Natural killer cell treated with Interleukin-12 subunit alpha and Interleukin-12 subunit beta and Interleukin-15 and Interleukin-18, amount 100 ng/mL, for 72 hours (primary cell): ENCODE measurements around the gene PLXNA3. TPM values are rescaled to one million over a fixed set of nuclear protein-coding genes. Genes with fewer than 3 reads are reported as not detected.
A peak's percentile ranks its signal among the peaks of the same experiment; 100 is the strongest.
"Not testable (repeated sequence)": the region's sequence is repeated elsewhere in the genome, so short reads cannot be mapped to it uniquely, and the experiment has no call there.

ENCODE experiments used
- ATAC-seq, 2 donors: fragments of 150-1000 bp; cut with Tn5 transposase in 1 of 2; sonication (Bioruptor Pico), chemical (Tn5 transposase) in 1 of 2; 2 replicates each; pipeline ENCODE4 v1.10.0; 2021
- DNase-seq: peaks from one replicate; pipeline ENCODE4 v3.0.0; 2022; ENCODE audit warnings: low spot score
- H3K27ac Mint-ChIP-seq, 2 donors: 1 replicate in 1 of 2; 2 replicates in 1 of 2; pipeline ENCODE4 v1.8.0; 2022; ENCODE audit warnings: mixed read lengths in 2 of 2, mild to moderate bottlenecking in 1 of 2, moderate library complexity in 1 of 2
- H3K27me3 Mint-ChIP-seq, 2 donors: 1 replicate in 1 of 2; 2 replicates in 1 of 2; pipeline ENCODE4 v1.8.0; 2022; ENCODE audit warnings: mixed read lengths in 2 of 2
- H3K36me3 Mint-ChIP-seq: one replicate; pipeline ENCODE4 v1.8.0; 2022; ENCODE audit warnings: mixed read lengths
- H3K4me1 Mint-ChIP-seq, 2 donors: 1 replicate in 1 of 2; 2 replicates in 1 of 2; pipeline ENCODE4 v1.8.0; 2022; ENCODE audit warnings: low read depth in 2 of 2, mixed read lengths in 2 of 2, mild to moderate bottlenecking in 1 of 2
- H3K4me3 Mint-ChIP-seq: one replicate; pipeline ENCODE4 v1.8.0; 2022; ENCODE audit warnings: mixed read lengths
- H3K9me3 Mint-ChIP-seq: 2 replicates; pipeline ENCODE4 v1.8.0; 2022; ENCODE audit warnings: mixed read lengths
- total RNA-seq, 2 donors: library from RNA; stranded (reverse); gene quantifications; one replicate each; pipeline ENCODE4 v1.2.3, GENCODE V29; 2022

The PLXNA3 gene
- total RNA-seq, 2 donors from 2014 or later: 52.4 to 61.3 TPM

- H3K27me3 Mint-ChIP-seq: peaks cover 0 to 6% of the 10 kb centered on the region in 2 donors
- H3K4me1 Mint-ChIP-seq: peaks cover 3 to 5% of the 10 kb centered on the region in 2 donors
- no peak overlapping the region for H3K4me3 Mint-ChIP-seq
- H3K27ac Mint-ChIP-seq: no peak overlapping the region
- H3K9me3 Mint-ChIP-seq: no peaks in the 10 kb centered on the region
- H3K36me3 Mint-ChIP-seq: no peaks in the 10 kb centered on the region
- ATAC-seq: no peak
- DNase-seq: no peak
Observed at GRCh38 chrX:154495472-154495922, 37.4 kb downstream of the PLXNA3 start.

- not testable (repeated sequence) for ATAC-seq, H3K9me3 Mint-ChIP-seq, DNase-seq, H3K27me3 Mint-ChIP-seq, H3K36me3 Mint-ChIP-seq, H3K27ac Mint-ChIP-seq, H3K4me3 Mint-ChIP-seq, H3K4me1 Mint-ChIP-seq
Observed at GRCh38 chrX:154496591-154497137, 38.6 kb downstream of the PLXNA3 start.

DNA sequence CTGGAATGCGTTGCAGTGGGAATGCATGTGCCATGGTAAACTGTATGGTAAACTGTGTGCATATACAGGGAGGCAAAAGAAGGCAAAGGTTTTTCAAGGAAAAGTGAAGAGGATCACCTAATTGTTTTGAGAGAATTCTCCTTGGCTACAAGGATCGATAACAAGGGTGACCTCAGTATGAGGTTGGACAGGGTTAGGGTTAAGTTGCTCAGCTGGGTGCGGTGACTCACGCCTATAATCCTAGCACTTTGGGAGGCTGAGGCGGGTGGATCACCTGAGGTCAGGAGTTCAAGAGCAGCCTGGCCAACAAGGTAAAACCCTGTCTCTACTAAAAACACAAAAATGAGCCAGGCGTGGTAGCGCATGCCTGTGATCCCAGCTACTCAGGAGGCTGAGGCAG lies 43.3 kb downstream of the PLXNA3 start:
- not testable (repeated sequence) for H3K4me3 Mint-ChIP-seq, H3K36me3 Mint-ChIP-seq, ATAC-seq, H3K27ac Mint-ChIP-seq, H3K27me3 Mint-ChIP-seq, H3K4me1 Mint-ChIP-seq, H3K9me3 Mint-ChIP-seq, DNase-seq

GRCh38 chrX:154502098-154502497 lies 44.0 kb downstream of the PLXNA3 start:
- DNase-seq: no peak
- Mint-ChIP-seq H3K27ac (no peak overlapping the region), H3K36me3 (no peaks in the 10 kb centered on the region), H3K27me3 (no peaks in the 10 kb centered on the region), H3K9me3 (no peaks in the 10 kb centered on the region), H3K4me3 (no peak overlapping the region), H3K4me1 (no peaks in the 10 kb centered on the region)
- ATAC-seq: no peak

- no peak overlapping the region for H3K27ac Mint-ChIP-seq
- no peaks in the 10 kb centered on the region for H3K36me3 Mint-ChIP-seq
- no peaks in the 10 kb centered on the region for H3K4me1 Mint-ChIP-seq
- DNase-seq (no peak), ATAC-seq (peak in 1 of 2 donors; percentile 45)
- no peaks in the 10 kb centered on the region for H3K27me3 Mint-ChIP-seq
- H3K9me3 Mint-ChIP-seq: no peaks in the 10 kb centered on the region
- no peak overlapping the region for H3K4me3 Mint-ChIP-seq
Observed at GRCh38 chrX:154502989-154503388, 44.9 kb downstream of the PLXNA3 start.

- no peak for DNase-seq
- no peak overlapping the region for H3K4me3 Mint-ChIP-seq
- H3K4me1 Mint-ChIP-seq: peaks cover 0 to 4% of the 10 kb centered on the region in 2 donors
- peaks cover 10% of the 10 kb centered on the region for H3K36me3 Mint-ChIP-seq
- no peak overlapping the region for H3K27ac Mint-ChIP-seq
- ATAC-seq: no peak
- peaks cover 0 to 6% of the 10 kb centered on the region in 2 donors for H3K27me3 Mint-ChIP-seq
- no peaks in the 10 kb centered on the region for H3K9me3 Mint-ChIP-seq
Observed at GRCh38 chrX:154505734-154506133, 47.7 kb downstream of the PLXNA3 start.

DNA sequence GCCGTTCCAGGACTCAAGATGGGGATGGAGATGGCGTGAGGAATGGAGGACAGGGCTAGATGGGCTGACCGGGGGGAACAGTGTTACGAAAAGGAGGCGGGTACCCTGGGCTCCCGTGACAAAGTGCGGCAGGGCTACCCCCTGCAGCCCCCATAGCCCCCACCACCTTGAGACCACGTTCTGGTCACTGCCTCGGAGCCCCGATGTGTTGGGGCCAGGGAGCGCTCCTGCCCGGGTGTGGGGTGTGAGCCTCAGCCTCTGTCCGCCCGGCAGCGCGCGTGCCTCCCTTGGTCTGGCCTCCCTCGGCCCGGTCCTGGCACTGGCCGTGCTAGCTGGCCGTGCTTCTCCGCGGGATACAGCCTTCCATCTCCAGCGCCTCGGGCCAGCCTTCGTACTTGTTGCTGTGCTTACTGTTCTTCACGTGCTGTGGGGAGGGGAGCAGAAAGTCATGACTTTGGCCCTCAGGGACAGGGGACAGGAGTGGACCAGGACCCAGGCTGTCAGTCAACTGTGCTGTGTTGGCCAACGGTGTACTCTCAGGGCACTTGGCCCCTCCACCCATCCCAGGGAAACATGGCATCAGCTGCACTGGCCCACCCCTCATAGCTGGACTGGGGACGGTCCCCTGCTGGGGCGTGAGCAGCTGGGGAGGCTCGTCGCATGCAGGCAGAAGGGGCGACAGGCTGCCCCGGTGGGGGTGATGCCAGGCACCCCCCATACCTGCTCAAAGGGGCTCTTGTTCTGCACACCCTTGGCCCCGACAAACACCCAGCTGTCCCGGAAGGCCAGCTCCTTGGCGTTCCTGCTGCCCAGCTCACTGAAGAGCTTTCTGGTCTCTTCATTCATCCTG lies 48.6 kb downstream of the PLXNA3 start:
- DNase-seq: no peak
- no peaks in the 10 kb centered on the region for H3K9me3 Mint-ChIP-seq
- peaks cover 0 to 6% of the 10 kb centered on the region in 2 donors for H3K4me1 Mint-ChIP-seq
- H3K27me3 Mint-ChIP-seq: peaks cover 0 to 6% of the 10 kb centered on the region in 2 donors
- H3K36me3 Mint-ChIP-seq: peaks cover 10% of the 10 kb centered on the region
- no peak overlapping the region for H3K27ac Mint-ChIP-seq
- H3K4me3 Mint-ChIP-seq: no peak overlapping the region
- no peak for ATAC-seq

DNA sequence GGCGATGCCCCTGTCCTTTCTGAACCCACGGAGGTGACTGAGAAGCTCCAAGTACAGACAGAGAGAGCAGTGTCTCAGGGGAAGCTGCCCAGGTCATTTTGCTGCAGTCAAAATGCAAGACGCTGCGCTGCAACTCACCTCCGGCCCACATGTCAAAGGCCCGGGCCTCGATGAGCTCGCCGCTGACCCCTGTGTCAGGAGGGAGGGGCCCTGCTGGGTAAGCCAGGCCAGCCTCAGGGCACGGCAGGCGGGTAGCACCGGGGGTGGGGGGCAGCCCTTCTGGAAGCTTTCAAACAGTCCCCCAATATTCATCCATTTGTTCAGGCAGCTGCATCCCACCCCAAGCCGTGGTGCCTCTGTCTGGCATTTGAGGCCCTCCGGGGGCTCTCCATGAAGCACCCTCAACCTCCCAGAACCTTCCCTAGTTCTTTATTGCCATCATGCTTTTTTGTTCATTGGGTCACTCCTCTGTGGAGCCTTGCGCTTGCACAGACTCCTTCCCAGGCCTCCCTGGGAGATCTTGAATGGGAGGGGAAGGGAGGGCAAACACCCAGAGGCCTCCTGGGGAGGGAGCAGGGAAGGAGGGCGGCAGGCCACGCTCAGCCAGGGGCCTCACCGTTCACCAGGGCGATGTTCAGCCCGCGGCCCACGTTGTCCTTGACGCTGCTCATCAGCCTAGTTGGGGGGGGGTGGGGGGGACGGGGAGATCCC lies 49.7 kb downstream of the PLXNA3 start:
- ATAC-seq (no peak), DNase-seq (no peak)
- Mint-ChIP-seq H3K27me3 (peaks cover 0 to 6% of the 10 kb centered on the region in 2 donors), H3K4me1 (peaks cover 0 to 6% of the 10 kb centered on the region in 2 donors), H3K27ac (no peak overlapping the region), H3K9me3 (no peaks in the 10 kb centered on the region), H3K4me3 (no peak overlapping the region), H3K36me3 (peaks cover 10% of the 10 kb centered on the region)

DNA sequence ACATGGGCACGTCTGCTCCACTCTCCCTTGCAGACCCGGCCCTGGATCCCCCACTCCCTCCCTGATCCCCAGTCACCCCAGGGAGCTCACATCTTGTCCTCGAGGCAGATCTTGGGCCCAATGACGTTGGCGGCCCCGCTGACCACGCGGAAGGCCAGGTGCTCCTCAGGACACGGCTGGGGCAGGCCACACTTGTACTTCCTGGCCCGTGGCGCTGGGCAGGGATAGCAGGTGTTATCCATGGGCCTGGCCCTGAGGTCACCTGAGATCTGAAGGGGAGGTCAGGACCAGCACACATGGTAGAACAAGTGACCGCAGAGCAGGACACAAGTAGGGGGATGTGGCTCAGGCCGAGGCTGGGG lies 50.3 kb downstream of the PLXNA3 start:
- H3K27ac Mint-ChIP-seq: no peak overlapping the region
- H3K9me3 Mint-ChIP-seq: no peaks in the 10 kb centered on the region
- ATAC-seq: no peak
- H3K4me1 Mint-ChIP-seq: peaks cover 0 to 6% of the 10 kb centered on the region in 2 donors
- peaks cover 10% of the 10 kb centered on the region for H3K36me3 Mint-ChIP-seq
- H3K4me3 Mint-ChIP-seq: no peak overlapping the region
- DNase-seq: no peak
- H3K27me3 Mint-ChIP-seq: peaks cover 0 to 6% of the 10 kb centered on the region in 2 donors

DNA sequence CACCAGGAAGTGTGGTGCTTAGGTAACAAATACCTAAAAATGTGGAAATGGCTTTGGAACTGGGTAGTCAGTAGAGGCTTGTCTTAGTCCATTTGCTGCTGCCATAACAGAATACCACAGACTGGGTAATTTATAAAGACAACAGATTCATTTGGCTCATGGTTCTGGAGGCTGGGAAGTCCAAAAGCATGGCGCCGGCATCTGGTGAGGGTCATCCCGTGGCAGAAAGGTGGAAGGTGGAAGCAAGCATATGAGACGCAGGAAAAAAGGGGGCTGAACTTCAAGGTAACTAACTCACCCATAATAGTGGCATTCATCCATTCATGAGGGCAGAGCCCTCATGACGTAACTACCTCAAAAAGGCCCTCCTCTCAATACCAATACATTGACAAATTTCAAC lies 51.4 kb downstream of the PLXNA3 start:
- Mint-ChIP-seq H3K36me3 (peaks cover 10% of the 10 kb centered on the region), H3K27ac (no peak overlapping the region), H3K27me3 (peaks cover 0 to 11% of the 10 kb centered on the region in 2 donors), H3K4me3 (no peak overlapping the region), H3K4me1 (peaks cover 9 to 12% of the 10 kb centered on the region in 2 donors), H3K9me3 (no peaks in the 10 kb centered on the region)
- no peak for DNase-seq
- ATAC-seq: no peak

- H3K9me3 Mint-ChIP-seq: no peaks in the 10 kb centered on the region
- H3K27me3 Mint-ChIP-seq: peaks cover 0 to 11% of the 10 kb centered on the region in 2 donors
- peaks cover 10% of the 10 kb centered on the region for H3K36me3 Mint-ChIP-seq
- H3K4me1 Mint-ChIP-seq: peaks cover 21 to 23% of the 10 kb centered on the region in 2 donors
- no peak overlapping the region for H3K4me3 Mint-ChIP-seq
- DNase-seq (no peak), ATAC-seq (no peak)
- H3K27ac Mint-ChIP-seq: peak overlapping the region; percentile 10 to 64
Observed at GRCh38 chrX:154511761-154512160, 53.7 kb downstream of the PLXNA3 start.

- ATAC-seq (no peak), DNase-seq (no peak)
- H3K4me3 Mint-ChIP-seq: no peak overlapping the region
- no peaks in the 10 kb centered on the region for H3K9me3 Mint-ChIP-seq
- H3K27ac Mint-ChIP-seq: peak overlapping the region in 1 of 2 donors; percentile 10
- peaks cover 0 to 11% of the 10 kb centered on the region in 2 donors for H3K27me3 Mint-ChIP-seq
- H3K36me3 Mint-ChIP-seq: peaks cover 10% of the 10 kb centered on the region
- peaks cover 21 to 24% of the 10 kb centered on the region in 2 donors for H3K4me1 Mint-ChIP-seq
Observed at GRCh38 chrX:154512879-154513553, 54.9 kb downstream of the PLXNA3 start.

- DNase-seq: no peak
- Mint-ChIP-seq H3K4me3 (peak overlapping the region; percentile 50), H3K27me3 (peaks cover 0 to 7% of the 10 kb centered on the region in 2 donors), H3K27ac (peak overlapping the region; percentile 10 to 59), H3K4me1 (peaks cover 20 to 21% of the 10 kb centered on the region in 2 donors), H3K36me3 (peaks cover 10% of the 10 kb centered on the region), H3K9me3 (no peaks in the 10 kb centered on the region)
- no peak for ATAC-seq
Observed at GRCh38 chrX:154513716-154514115, 55.6 kb downstream of the PLXNA3 start.
